H9 (cell line): ENCODE results near the gene MYDGF. TPM values are rescaled to one million over a fixed set of nuclear protein-coding genes. Genes with fewer than 3 reads are reported as not detected.

Source experiments
- DNase-seq: peaks from one replicate; pipeline ENCODE4 v3.0.0-alpha.2; 2017
- H2AFZ ChIP-seq: one replicate; pipeline ENCODE4 v1.6.1; 2013; ENCODE audit warnings: mild to moderate bottlenecking, low read length, control low read depth, moderate library complexity
- H2AK5ac ChIP-seq: 2 replicates; pipeline ENCODE4 v1.6.1; 2013; ENCODE audit warnings: low read length, control low read depth, mixed read lengths; ENCODE audit not compliant: insufficient read length
- H2BK120ac ChIP-seq: one replicate; pipeline ENCODE4 v1.6.1; 2013; ENCODE audit warnings: low read depth, mild to moderate bottlenecking, low read length, control low read depth, inconsistent platforms; ENCODE audit not compliant: poor library complexity, severe bottlenecking
- H2BK12ac ChIP-seq: 2 replicates; pipeline ENCODE4 v1.6.1; 2013; ENCODE audit warnings: low read length, control low read depth, mixed read lengths, low read depth; ENCODE audit not compliant: insufficient read length
- H2BK15ac ChIP-seq: 2 replicates; pipeline ENCODE4 v1.6.1; 2013; ENCODE audit warnings: low read depth, low read length, control low read depth
- H2BK20ac ChIP-seq: one replicate; pipeline ENCODE4 v1.6.1; 2013; ENCODE audit warnings: low read depth, mild to moderate bottlenecking, low read length, control low read depth, inconsistent platforms; ENCODE audit not compliant: poor library complexity, severe bottlenecking
- H2BK5ac ChIP-seq: 2 replicates; pipeline ENCODE4 v1.6.1; 2013; ENCODE audit warnings: low read length, control low read depth, mixed read lengths; ENCODE audit not compliant: insufficient read length
- H3K14ac ChIP-seq: 2 replicates; pipeline ENCODE4 v1.6.1; 2013; ENCODE audit warnings: low read length, control low read depth; ENCODE audit not compliant: insufficient read depth
- H3K18ac ChIP-seq: 2 replicates; pipeline ENCODE4 v1.6.1; 2013; ENCODE audit warnings: low read depth, mild to moderate bottlenecking, mixed read lengths, low read length, control low read depth; ENCODE audit not compliant: insufficient read length
- H3K23ac ChIP-seq: 2 replicates; pipeline ENCODE4 v1.6.1; 2013; ENCODE audit warnings: low read length, control low read depth, mixed read lengths, low read depth; ENCODE audit not compliant: insufficient read length
- H3K23me2 ChIP-seq: 2 replicates; pipeline ENCODE4 v1.6.1; 2013; ENCODE audit warnings: low read depth, mild to moderate bottlenecking, mixed read lengths, low read length, control low read depth; ENCODE audit not compliant: insufficient read length, poor library complexity, severe bottlenecking
- H3K27ac ChIP-seq: 2 replicates; pipeline ENCODE4 v1.5.1; 2013; ENCODE audit warnings: low read length, control low read depth, mixed read lengths, low read depth; ENCODE audit not compliant: insufficient read length
- H3K27me3 ChIP-seq: 2 replicates; pipeline ENCODE4 v1.6.1; 2013; ENCODE audit warnings: low read length, control low read depth, inconsistent platforms; ENCODE audit not compliant: insufficient read depth
- H3K4ac ChIP-seq: 2 replicates; pipeline ENCODE4 v1.6.1; 2013; ENCODE audit warnings: low read depth, mild to moderate bottlenecking, control low read depth, inconsistent platforms, low read length, moderate library complexity
- H3K4me1 ChIP-seq: 2 replicates; pipeline ENCODE4 v1.6.1; 2013; ENCODE audit warnings: low read length, control low read depth, inconsistent platforms; ENCODE audit not compliant: insufficient read depth
- H3K4me2 ChIP-seq: 2 replicates; pipeline ENCODE4 v1.6.1; 2013; ENCODE audit warnings: low read length, control low read depth, mixed read lengths; ENCODE audit not compliant: insufficient read length, insufficient read depth
- H3K56ac ChIP-seq: 2 replicates; pipeline ENCODE4 v1.6.1; 2013; ENCODE audit warnings: low read depth, mild to moderate bottlenecking, mixed read lengths, low read length, control low read depth; ENCODE audit not compliant: insufficient read length
- H3K79me1 ChIP-seq: 2 replicates; pipeline ENCODE4 v1.6.1; 2013; ENCODE audit warnings: low read depth, mild to moderate bottlenecking, moderate library complexity, low read length, control low read depth, inconsistent platforms; ENCODE audit not compliant: insufficient read depth, poor library complexity, severe bottlenecking
- H3K79me2 ChIP-seq: 2 replicates; pipeline ENCODE4 v1.6.1; 2013; ENCODE audit warnings: low read length, control low read depth, inconsistent platforms; ENCODE audit not compliant: insufficient read depth
- H3K9ac ChIP-seq: 2 replicates; pipeline ENCODE4 v1.6.1; 2013; ENCODE audit warnings: low read length, control low read depth, mixed read lengths; ENCODE audit not compliant: insufficient read length; ENCODE audit errors: extremely low read depth
- H3K9me3 ChIP-seq: one replicate; pipeline ENCODE4 v1.6.1; 2013; ENCODE audit warnings: low read depth, low read length, inconsistent platforms; ENCODE audit not compliant: control insufficient read depth
- H3T11ph ChIP-seq: one replicate; pipeline ENCODE4 v1.6.1; 2013; ENCODE audit warnings: mild to moderate bottlenecking, low read length, control low read depth, inconsistent platforms
- H4K20me1 ChIP-seq: one replicate; pipeline ENCODE4 v1.6.1; 2013; ENCODE audit not compliant: control insufficient read depth, insufficient read length, insufficient read depth
- H4K5ac ChIP-seq: 2 replicates; pipeline ENCODE4 v1.6.1; 2013; ENCODE audit warnings: low read depth, mild to moderate bottlenecking, mixed read lengths, low read length, control low read depth; ENCODE audit not compliant: insufficient read length
- H4K8ac ChIP-seq: replicated peaks from 2 replicates; pipeline ENCODE4 v1.6.1; 2013; ENCODE audit warnings: low read length, control low read depth, mixed read lengths, low read depth; ENCODE audit not compliant: insufficient read length
- H4K91ac ChIP-seq: 2 replicates; pipeline ENCODE4 v1.6.1; 2013; ENCODE audit warnings: low read depth, mild to moderate bottlenecking, moderate library complexity, mixed read lengths, low read length, control low read depth; ENCODE audit not compliant: insufficient read length
- H3K27ac Mint-ChIP-seq, 3 experiments: 2 replicates in 2 of 3; 3 replicates in 1 of 3; pipeline ENCODE4 v1.8.0; 2020 to 2021; ENCODE audit warnings: mixed read lengths in 3 of 3, mild to moderate bottlenecking in 1 of 3, moderate library complexity in 1 of 3
- H3K27me3 Mint-ChIP-seq: 2 replicates; pipeline ENCODE4 v1.8.0; 2021; ENCODE audit warnings: low read depth, mild to moderate bottlenecking, moderate library complexity, mixed read lengths
- H3K36me3 Mint-ChIP-seq, 3 experiments: 2 replicates in 2 of 3; 3 replicates in 1 of 3; pipeline ENCODE4 v1.8.0; 2020 to 2021; ENCODE audit warnings: low read depth in 3 of 3, mixed read lengths in 3 of 3; ENCODE audit not compliant: insufficient read depth in 1 of 3
- H3K4me1 Mint-ChIP-seq, 2 experiments: 2 replicates each; pipeline ENCODE4 v1.8.0; 2020; ENCODE audit warnings: mixed read lengths in 2 of 2
- H3K4me3 Mint-ChIP-seq, 2 experiments: 2 replicates in 1 of 2; 3 replicates in 1 of 2; pipeline ENCODE4 v1.8.0; 2020 to 2021; ENCODE audit warnings: mild to moderate bottlenecking in 2 of 2, mixed read lengths in 2 of 2, moderate library complexity in 1 of 2
- H3K9me3 Mint-ChIP-seq, 2 experiments: 2 replicates in 1 of 2; 3 replicates in 1 of 2; pipeline ENCODE4 v1.8.0; 2020; ENCODE audit warnings: mild to moderate bottlenecking in 2 of 2, mixed read lengths in 2 of 2, moderate library complexity in 1 of 2
- WGBS: extraction: QIAGEN DNeasy Blood & Tissue Kit; methylation state at CpG from one replicate; pipeline ENCODE4 v1.1.7; 2013; ENCODE audit warnings: missing lambda C conversion rate, low lambda C conversion rate, mixed read lengths; ENCODE audit not compliant: insufficient read length; ENCODE audit errors: extremely low coverage; 5-methylcytosine and 5-hydroxymethylcytosine counted together
- total RNA-seq: library from RNA; stranded (reverse); gene quantifications from 2 replicates; pipeline ENCODE4 v1.2.1, GENCODE V29; 2021
- TF ChIP-seq, protein P1 (sequence below): fragments of 200-600 bp; sonication (generic); conservative IDR thresholded peaks from 3 replicates; pipeline ENCODE4 v1.8.0; 2021; ENCODE audit warnings: antibody characterized with exemption, mild to moderate bottlenecking

The MYDGF gene
- total RNA-seq, 1 experiment from 2014 or later, result 43.4 TPM

DNA sequence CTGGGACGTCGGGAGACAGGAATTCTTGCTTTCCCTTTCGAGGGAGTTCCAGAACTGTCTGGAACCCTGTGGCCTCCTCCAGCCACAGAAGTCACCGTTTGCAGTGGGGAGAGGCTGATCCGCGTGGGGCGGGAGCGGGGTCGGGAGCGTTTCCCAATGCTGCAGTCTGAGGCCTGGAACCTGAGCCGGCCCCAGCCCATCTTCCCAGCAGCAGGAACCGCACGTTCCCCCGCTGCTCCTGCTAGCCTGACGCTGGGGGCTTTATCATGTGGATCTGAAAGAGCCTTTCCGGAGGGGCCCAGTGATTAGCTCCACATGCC is 40.1 kb upstream of the MYDGF start:
- Histone ChIP-seq H4K5ac (no peak overlapping the region), H3K4ac (no peak overlapping the region), H4K91ac (no peak overlapping the region), H3K4me2 (no peak overlapping the region), H3K79me2 (no peaks in the 10 kb centered on the region), H2BK120ac (no peak overlapping the region), H3K27me3 (no peaks in the 10 kb centered on the region), H2AK5ac (no peak overlapping the region), H2BK12ac (no peak overlapping the region), H3K56ac (no peak overlapping the region), H2BK15ac (no peak overlapping the region), H3T11ph (no peak overlapping the region), H3K14ac (no peak overlapping the region), H3K23me2 (no peaks in the 10 kb centered on the region), H3K9me3 (no peaks in the 10 kb centered on the region), H3K4me1 (no peaks in the 10 kb centered on the region), H3K9ac (no peak overlapping the region), H4K20me1 (no peaks in the 10 kb centered on the region), H3K23ac (no peak overlapping the region), H3K18ac (no peak overlapping the region), H3K27ac (no peak overlapping the region), H2BK20ac (no peak overlapping the region), H2AFZ (no peak overlapping the region), H2BK5ac (no peak overlapping the region), H4K8ac (no peak overlapping the region), H3K79me1 (no peaks in the 10 kb centered on the region)
- TF ChIP-seq, protein P1, sequence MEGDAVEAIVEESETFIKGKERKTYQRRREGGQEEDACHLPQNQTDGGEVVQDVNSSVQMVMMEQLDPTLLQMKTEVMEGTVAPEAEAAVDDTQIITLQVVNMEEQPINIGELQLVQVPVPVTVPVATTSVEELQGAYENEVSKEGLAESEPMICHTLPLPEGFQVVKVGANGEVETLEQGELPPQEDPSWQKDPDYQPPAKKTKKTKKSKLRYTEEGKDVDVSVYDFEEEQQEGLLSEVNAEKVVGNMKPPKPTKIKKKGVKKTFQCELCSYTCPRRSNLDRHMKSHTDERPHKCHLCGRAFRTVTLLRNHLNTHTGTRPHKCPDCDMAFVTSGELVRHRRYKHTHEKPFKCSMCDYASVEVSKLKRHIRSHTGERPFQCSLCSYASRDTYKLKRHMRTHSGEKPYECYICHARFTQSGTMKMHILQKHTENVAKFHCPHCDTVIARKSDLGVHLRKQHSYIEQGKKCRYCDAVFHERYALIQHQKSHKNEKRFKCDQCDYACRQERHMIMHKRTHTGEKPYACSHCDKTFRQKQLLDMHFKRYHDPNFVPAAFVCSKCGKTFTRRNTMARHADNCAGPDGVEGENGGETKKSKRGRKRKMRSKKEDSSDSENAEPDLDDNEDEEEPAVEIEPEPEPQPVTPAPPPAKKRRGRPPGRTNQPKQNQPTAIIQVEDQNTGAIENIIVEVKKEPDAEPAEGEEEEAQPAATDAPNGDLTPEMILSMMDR, result no peak
- no peak for DNase-seq
- WGBS, result no CpG with 5 or more reads among the region's 16 CpGs
- Mint-ChIP-seq H3K27ac (0 out of 7 replicates have a peak overlapping the region, but pooled peaks of 1 of the 3 experiments have one; percentile 36), H3K36me3 (peaks cover 25 to 59% (median 55%) of the 10 kb centered on the region in 3 experiments; a peak in 6 of 7 replicates), H3K27me3 (no peaks in the 10 kb centered on the region), H3K9me3 (no peaks in the 10 kb centered on the region), H3K4me3 (no peak overlapping the region), H3K4me1 (no peaks in the 10 kb centered on the region)
